Smooth muscle cell (in vitro differentiated cells): ENCODE measurements around the gene ELOVL6. TPM values are rescaled to one million over a fixed set of nuclear protein-coding genes. Genes with fewer than 3 reads are reported as not detected.

Experiments used
- DNase-seq: peaks from one replicate; lab custom pipeline; 2025; ENCODE audit not compliant: unreplicated experiment; lab: John Stamatoyannopoulos, UW
- H2AFZ ChIP-seq: fragments of 200-600 bp; sonication (generic); 2 replicates; pipeline ENCODE4 v1.6.0; 2016; ENCODE audit warnings: antibody characterized with exemption, low read depth, mild to moderate bottlenecking
- H3F3A ChIP-seq: fragments of 200-600 bp; sonication (generic); 2 replicates; pipeline ENCODE4 v1.6.0; 2017; ENCODE audit warnings: antibody characterized with exemption, low read depth
- H3K27ac ChIP-seq: fragments of 200-600 bp; sonication (generic); 2 replicates; pipeline ENCODE4 v1.5.1; 2016; ENCODE audit warnings: low read depth, mild to moderate bottlenecking
- H3K27me3 ChIP-seq: fragments of 200-600 bp; sonication (generic); 2 replicates; pipeline ENCODE4 v1.6.1; 2016; ENCODE audit warnings: low read depth, mild to moderate bottlenecking
- H3K36me3 ChIP-seq: fragments of 200-600 bp; sonication (generic); 2 replicates; pipeline ENCODE4 v1.5.1; 2016; ENCODE audit warnings: low read depth
- H3K4me1 ChIP-seq: fragments of 200-600 bp; sonication (generic); 2 replicates; pipeline ENCODE4 v1.5.1; 2016; ENCODE audit warnings: low read depth
- H3K4me2 ChIP-seq: fragments of 200-600 bp; sonication (generic); 2 replicates; pipeline ENCODE4 v1.6.0; 2016; ENCODE audit warnings: mild to moderate bottlenecking
- H3K4me3 ChIP-seq: fragments of 200-600 bp; sonication (generic); 2 replicates; pipeline ENCODE4 v1.5.1; 2016; ENCODE audit warnings: mild to moderate bottlenecking
- H3K79me2 ChIP-seq: fragments of 200-600 bp; sonication (generic); 2 replicates; pipeline ENCODE4 v1.6.0; 2016; ENCODE audit warnings: low read depth, mild to moderate bottlenecking
- H3K9ac ChIP-seq: fragments of 200-600 bp; sonication (generic); 2 replicates; pipeline ENCODE4 v1.6.0; 2016; ENCODE audit warnings: low read depth
- H3K9me3 ChIP-seq: fragments of 200-600 bp; sonication (generic); replicated peaks from 2 replicates; pipeline ENCODE4 v1.5.1; 2016; ENCODE audit warnings: low read depth
- H4K20me1 ChIP-seq: fragments of 200-600 bp; sonication (generic); 2 replicates; pipeline ENCODE4 v1.6.0; 2016; ENCODE audit warnings: low read depth
- WGBS: methylation state at CpG from one replicate; pipeline ENCODE4 v1.1.7; 2016; ENCODE audit warnings: low lambda C conversion rate; 5-methylcytosine and 5-hydroxymethylcytosine counted together
- polyA plus RNA-seq: library from polyadenylated mRNA; unstranded; fragments of >200 nt; fragmentation: Nextera tagmentation; extraction: Ambion mirVana; gene quantifications from 2 replicates; pipeline ENCODE4 v1.2.1, GENCODE V29; 2016
- total RNA-seq: library from RNA; depleted of rRNA; stranded (reverse); fragments of >200 nt; gene quantifications from 2 replicates; pipeline ENCODE4 v1.2.3, GENCODE V29; 2014
- TF ChIP-seq, protein P1 (sequence below): fragments of 200-600 bp; sonication (generic); IDR thresholded peaks from 2 replicates; pipeline ENCODE4 v1.5.1; 2017; ENCODE audit warnings: borderline replicate concordance, mild to moderate bottlenecking, antibody characterized with exemption; ENCODE audit not compliant: insufficient read depth, poor library complexity, severe bottlenecking

ELOVL6 gene
- total and polyA plus RNA-seq, 2 experiments from 2014 or later: 7.8 to 11.6 TPM

GRCh38 chr4:110216129-110216528 is 17.7 kb upstream of the ELOVL6 start:
- H3K4me1 ChIP-seq: no peaks in the 10 kb centered on the region
- no peaks in the 10 kb centered on the region for H3F3A ChIP-seq
- no peak for DNase-seq
- no peak overlapping the region for H3K4me3 ChIP-seq
- no peaks in the 10 kb centered on the region for H4K20me1 ChIP-seq
- no peak overlapping the region for H3K27ac ChIP-seq
- no peak overlapping the region for H2AFZ ChIP-seq
- TF ChIP-seq, protein P1, sequence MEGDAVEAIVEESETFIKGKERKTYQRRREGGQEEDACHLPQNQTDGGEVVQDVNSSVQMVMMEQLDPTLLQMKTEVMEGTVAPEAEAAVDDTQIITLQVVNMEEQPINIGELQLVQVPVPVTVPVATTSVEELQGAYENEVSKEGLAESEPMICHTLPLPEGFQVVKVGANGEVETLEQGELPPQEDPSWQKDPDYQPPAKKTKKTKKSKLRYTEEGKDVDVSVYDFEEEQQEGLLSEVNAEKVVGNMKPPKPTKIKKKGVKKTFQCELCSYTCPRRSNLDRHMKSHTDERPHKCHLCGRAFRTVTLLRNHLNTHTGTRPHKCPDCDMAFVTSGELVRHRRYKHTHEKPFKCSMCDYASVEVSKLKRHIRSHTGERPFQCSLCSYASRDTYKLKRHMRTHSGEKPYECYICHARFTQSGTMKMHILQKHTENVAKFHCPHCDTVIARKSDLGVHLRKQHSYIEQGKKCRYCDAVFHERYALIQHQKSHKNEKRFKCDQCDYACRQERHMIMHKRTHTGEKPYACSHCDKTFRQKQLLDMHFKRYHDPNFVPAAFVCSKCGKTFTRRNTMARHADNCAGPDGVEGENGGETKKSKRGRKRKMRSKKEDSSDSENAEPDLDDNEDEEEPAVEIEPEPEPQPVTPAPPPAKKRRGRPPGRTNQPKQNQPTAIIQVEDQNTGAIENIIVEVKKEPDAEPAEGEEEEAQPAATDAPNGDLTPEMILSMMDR: no peak
- no peaks in the 10 kb centered on the region for H3K79me2 ChIP-seq
- H3K36me3 ChIP-seq: no peaks in the 10 kb centered on the region
- H3K4me2 ChIP-seq: no peak overlapping the region
- no peaks in the 10 kb centered on the region for H3K9me3 ChIP-seq
- WGBS: 90% methylated on average over 6 of the region's 6 CpGs
- H3K27me3 ChIP-seq: no peaks in the 10 kb centered on the region
- H3K9ac ChIP-seq: no peak overlapping the region

DNA sequence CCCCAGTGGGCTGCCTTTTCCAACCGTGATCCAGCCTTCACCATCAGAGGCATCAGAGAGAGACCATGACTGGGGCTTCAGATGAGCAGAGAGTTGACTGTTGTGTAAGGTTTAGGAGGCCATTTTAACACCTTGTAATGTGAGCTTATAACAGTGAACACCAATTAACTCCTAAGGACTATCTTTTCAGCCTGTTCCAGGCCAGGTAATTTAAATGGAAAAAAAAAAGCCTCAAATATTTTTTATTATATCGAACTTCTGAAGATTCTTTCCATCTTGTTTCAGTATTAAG is 13.3 kb upstream of the ELOVL6 start:
- WGBS: 69% methylated on average over 2 of the region's 2 CpGs
- H3K36me3 ChIP-seq: no peaks in the 10 kb centered on the region

DNA sequence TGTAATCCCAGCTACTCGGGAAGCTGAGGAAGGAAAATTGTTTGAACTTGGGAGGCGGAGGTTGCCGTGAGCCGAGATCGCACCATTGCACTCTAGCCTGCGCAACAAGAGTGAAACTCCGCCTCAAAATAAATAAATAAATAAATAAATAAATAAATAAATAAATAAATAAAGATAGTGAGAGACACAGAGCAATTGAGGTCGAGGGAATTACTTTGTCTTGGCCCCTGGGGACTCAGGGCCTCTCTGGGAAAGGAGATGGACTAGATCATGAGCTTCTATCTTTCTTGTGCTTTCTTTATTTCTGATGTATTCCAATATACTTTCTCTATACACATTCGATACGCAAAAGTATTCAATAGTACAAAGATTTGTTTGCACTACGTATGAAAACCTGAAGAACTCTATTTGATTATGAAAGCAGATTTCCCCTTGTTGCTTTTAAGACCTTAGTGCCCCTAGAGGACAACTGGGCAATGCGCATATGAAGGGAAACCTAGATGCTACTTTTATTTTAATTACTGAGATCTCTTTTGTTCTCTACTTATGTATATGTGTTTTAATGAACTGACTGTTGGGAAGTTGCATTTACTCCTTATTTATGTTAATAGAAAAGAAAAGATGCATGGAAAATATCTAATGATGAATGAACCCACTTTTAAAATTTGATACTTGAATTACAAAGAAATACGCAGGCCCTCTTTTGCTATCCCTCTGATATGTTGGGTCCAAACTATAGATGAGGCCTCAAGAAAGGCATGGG is 12.8 kb upstream of the ELOVL6 start:
- 84% methylated on average over 13 of the region's 13 CpGs for WGBS
- Histone ChIP-seq H3K9me3 (no peaks in the 10 kb centered on the region), H3K4me2 (no peak overlapping the region), H4K20me1 (no peaks in the 10 kb centered on the region), H3K36me3 (no peaks in the 10 kb centered on the region), H3K4me3 (no peak overlapping the region), H3K9ac (no peak overlapping the region), H3K4me1 (no peaks in the 10 kb centered on the region), H2AFZ (no peak overlapping the region), H3K27ac (no peak overlapping the region), H3F3A (no peaks in the 10 kb centered on the region), H3K27me3 (no peaks in the 10 kb centered on the region), H3K79me2 (no peaks in the 10 kb centered on the region)
- DNase-seq: no peak
- TF ChIP-seq, protein P1: peak; percentile 60

More for the DNA sequence above, 13.3 kb upstream of the ELOVL6 start:
- H4K20me1 ChIP-seq: no peaks in the 10 kb centered on the region
- H3K9me3 ChIP-seq: no peaks in the 10 kb centered on the region
- no peak overlapping the region for H3K9ac ChIP-seq
- H3K4me3 ChIP-seq: no peak overlapping the region
- H3K4me1 ChIP-seq: no peaks in the 10 kb centered on the region
- no peak for DNase-seq
- no peak overlapping the region for H2AFZ ChIP-seq
- no peaks in the 10 kb centered on the region for H3F3A ChIP-seq
- no peak overlapping the region for H3K27ac ChIP-seq
- TF ChIP-seq, protein P1: no peak
- H3K4me2 ChIP-seq: no peak overlapping the region
- no peaks in the 10 kb centered on the region for H3K79me2 ChIP-seq
- no peaks in the 10 kb centered on the region for H3K27me3 ChIP-seq

DNA sequence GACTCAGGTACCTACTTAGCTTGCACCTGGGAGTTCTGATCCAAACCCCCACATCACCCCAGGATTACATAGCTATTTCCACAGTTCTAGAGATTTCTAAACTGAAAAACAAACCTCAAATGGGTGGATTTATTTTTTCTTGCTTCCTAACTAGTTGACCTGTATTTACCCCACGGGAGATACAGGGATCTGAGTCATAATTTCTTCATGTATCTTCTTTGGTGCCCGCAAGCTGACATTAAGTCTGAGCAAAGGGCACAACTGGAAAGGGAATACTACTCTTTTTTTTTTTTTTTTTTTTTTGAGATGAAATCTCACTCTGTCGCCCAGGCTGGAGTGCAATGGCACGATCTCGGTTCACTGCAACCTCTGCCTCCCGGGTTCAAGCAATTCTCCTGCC is 10.0 kb upstream of the ELOVL6 start:
- H2AFZ ChIP-seq: no peak overlapping the region

More for the DNA sequence above, 10.0 kb upstream of the ELOVL6 start:
- H3K4me1 ChIP-seq: no peaks in the 10 kb centered on the region
- 97% methylated on average over 6 of the region's 6 CpGs for WGBS
- no peaks in the 10 kb centered on the region for H3K27me3 ChIP-seq
- no peaks in the 10 kb centered on the region for H3K36me3 ChIP-seq
- H3K9me3 ChIP-seq: no peaks in the 10 kb centered on the region
- DNase-seq: no peak
- TF ChIP-seq, protein P1: no peak
- H3K4me3 ChIP-seq: no peak overlapping the region
- no peaks in the 10 kb centered on the region for H3K79me2 ChIP-seq
- no peaks in the 10 kb centered on the region for H4K20me1 ChIP-seq
- no peaks in the 10 kb centered on the region for H3F3A ChIP-seq
- no peak overlapping the region for H3K4me2 ChIP-seq
- H3K9ac ChIP-seq: no peak overlapping the region
- no peak overlapping the region for H3K27ac ChIP-seq
